B cell (primary cell): Measurements from ENCODE around the gene FAM53B.

Experiments
- CTCF ChIP-seq: fragments of 200-600 bp; IDR thresholded peaks from one replicate; pipeline ENCODE4 v1.8.0; 2022; ENCODE audit warnings: antibody characterized with exemption, mild to moderate bottlenecking
- EZH2 ChIP-seq: IDR thresholded peaks from 2 replicates; pipeline ENCODE4 v1.6.1; 2012; ENCODE audit warnings: borderline replicate concordance, low read depth, mild to moderate bottlenecking, moderate library complexity, low read length; ENCODE audit not compliant: insufficient read depth, poor library complexity, severe bottlenecking

GRCh38 chr10:124622158-124622557 is 122.0 kb downstream of the FAM53B start:
- TF ChIP-seq CTCF (no peak), EZH2 (no peak)
